Liver (tissue), 9 donors: ENCODE measurements around the gene NBEA. TPM values are rescaled to one million over a fixed set of nuclear protein-coding genes. Genes with fewer than 3 reads are reported as not detected.

Experiments used
- DNase-seq: peaks from one replicate; pipeline ENCODE4 v3.0.0-alpha.2; 2017; ENCODE audit warnings: low spot score
- H3K27ac ChIP-seq, 2 donors: one replicate each; pipeline ENCODE4 v1.7.0; 2013; ENCODE audit warnings: inconsistent platforms in 2 of 2, low read length in 2 of 2, control low read depth in 1 of 2, low read depth in 1 of 2, mild to moderate bottlenecking in 1 of 2
- H3K27me3 ChIP-seq, 4 donors: one replicate each; pipeline versions ENCODE4 v1.6.1 to v1.7.0; 2013; ENCODE audit warnings: low read length in 3 of 4, inconsistent platforms in 1 of 4, mild to moderate bottlenecking in 1 of 4, moderate library complexity in 1 of 4; ENCODE audit not compliant: control insufficient read depth in 4 of 4, insufficient read depth in 4 of 4
- H3K36me3 ChIP-seq, 4 donors: one replicate each; pipeline versions ENCODE4 v1.6.1 to v1.7.0; 2013; ENCODE audit warnings: low read length in 3 of 4, mild to moderate bottlenecking in 3 of 4, low read depth in 1 of 4, moderate library complexity in 1 of 4; ENCODE audit not compliant: control insufficient read depth in 4 of 4, insufficient read depth in 3 of 4
- H3K4me1 ChIP-seq, 4 donors: one replicate each; pipeline versions ENCODE4 v1.6.1 to v1.7.0; 2013; ENCODE audit warnings: low read length in 3 of 4, mild to moderate bottlenecking in 3 of 4, moderate library complexity in 1 of 4; ENCODE audit not compliant: control insufficient read depth in 4 of 4, insufficient read depth in 4 of 4
- H3K4me3 ChIP-seq, 3 donors: one replicate each; pipeline versions ENCODE4 v1.6.1 to v1.7.0; 2013; ENCODE audit warnings: low read length in 3 of 3, control low read depth in 1 of 3, low read depth in 1 of 3, mild to moderate bottlenecking in 1 of 3
- H3K9ac ChIP-seq, 2 donors: one replicate each; pipeline ENCODE4 v1.7.0; 2013; ENCODE audit warnings: low read length in 2 of 2, mild to moderate bottlenecking in 2 of 2, moderate library complexity in 2 of 2, control low read depth in 1 of 2, low read depth in 1 of 2
- H3K9me3 ChIP-seq, 4 donors: one replicate each; pipeline versions ENCODE4 v1.6.1 to v1.7.0; 2013; ENCODE audit warnings: low read length in 3 of 4; ENCODE audit not compliant: control insufficient read depth in 4 of 4
- EGR1 ChIP-seq, 2 donors: IDR thresholded peaks; 2 replicates each; pipeline ENCODE4 v1.6.1; 2016 to 2018; ENCODE audit warnings: antibody characterized with exemption in 2 of 2, low read depth in 2 of 2
- FOXA2 ChIP-seq: IDR thresholded peaks from 2 replicates; pipeline ENCODE4 v1.6.1; 2016; ENCODE audit warnings: antibody characterized with exemption
- HNF4A ChIP-seq, 2 donors: conservative IDR thresholded peaks; 2 replicates each; pipeline ENCODE4 v1.6.1; 2016; ENCODE audit warnings: antibody characterized with exemption in 2 of 2, mild to moderate bottlenecking in 2 of 2
- HNF4G ChIP-seq: IDR thresholded peaks from 2 replicates; pipeline ENCODE4 v1.6.1; 2016; ENCODE audit warnings: antibody characterized with exemption
- JUND ChIP-seq, 2 donors: IDR thresholded peaks; 2 replicates each; pipeline ENCODE4 v1.6.1; 2016; ENCODE audit warnings: antibody characterized with exemption in 2 of 2
- MAX ChIP-seq: IDR thresholded peaks from 2 replicates; pipeline ENCODE4 v1.6.1; 2016; ENCODE audit warnings: antibody characterized with exemption
- RAD21 ChIP-seq, 2 donors: IDR thresholded peaks; 2 replicates each; pipeline ENCODE4 v1.6.1; 2016; ENCODE audit warnings: antibody characterized with exemption in 2 of 2, mild to moderate bottlenecking in 2 of 2
- RXRA ChIP-seq, 2 donors: IDR thresholded peaks; 2 replicates each; pipeline ENCODE4 v1.6.1; 2017 to 2018; ENCODE audit warnings: antibody characterized with exemption in 2 of 2, mild to moderate bottlenecking in 1 of 2
- SP1 ChIP-seq: IDR thresholded peaks from 2 replicates; pipeline ENCODE4 v1.6.1; 2018; ENCODE audit warnings: antibody characterized with exemption, mild to moderate bottlenecking
- WGBS: extraction: QIAGEN DNeasy Blood & Tissue Kit; methylation state at CpG from one replicate; pipeline ENCODE4 v1.1.7; 2013; 5-methylcytosine and 5-hydroxymethylcytosine counted together
- polyA plus RNA-seq, 2 donors: library from polyadenylated mRNA; stranded (reverse) in 1 of 2; unstranded in 1 of 2; fragments of 200-250 nt in 1 of 2; fragments of >200 nt in 1 of 2; fragmentation: Nextera tagmentation in 1 of 2; extraction: Ambion mirVana in 1 of 2; gene quantifications; one replicate each; pipeline versions ENCODE4 v1.2.1 to v1.2.3, GENCODE V29; 2013 to 2015
- total RNA-seq, 2 donors: library from RNA; depleted of rRNA; stranded (reverse); fragments of >200 nt; gene quantifications; one replicate each; pipeline ENCODE4 v1.2.3, GENCODE V29; 2014
- TF ChIP-seq, protein P1 (sequence below): fragments of 150-350 bp; IDR thresholded peaks from 2 replicates; pipeline ENCODE4 v1.5.1; 2017; ENCODE audit warnings: improper control_type of control experiment, low read depth, low read length; ENCODE audit not compliant: missing input control
- TF ChIP-seq, protein P2 (sequence below): IDR thresholded peaks from 2 replicates; pipeline ENCODE4 v1.6.1; 2016; ENCODE audit warnings: antibody characterized with exemption
- donor health status: healthy.
- donor health status: healthy.
- donor health status: healthy.
- donor health status: healthy.
- donor health status: healthy.

NBEA gene
- total and polyA plus RNA-seq, 4 donors = 0.24 to 3.5 (median 1.4) TPM

- no peaks in the 10 kb centered on the region for H3K4me1 ChIP-seq
- WGBS = 53% methylated on average over 2 of the region's 2 CpGs
Measured at GRCh38 chr13:35005051-35005450, 63.0 kb downstream of the NBEA start.

DNA sequence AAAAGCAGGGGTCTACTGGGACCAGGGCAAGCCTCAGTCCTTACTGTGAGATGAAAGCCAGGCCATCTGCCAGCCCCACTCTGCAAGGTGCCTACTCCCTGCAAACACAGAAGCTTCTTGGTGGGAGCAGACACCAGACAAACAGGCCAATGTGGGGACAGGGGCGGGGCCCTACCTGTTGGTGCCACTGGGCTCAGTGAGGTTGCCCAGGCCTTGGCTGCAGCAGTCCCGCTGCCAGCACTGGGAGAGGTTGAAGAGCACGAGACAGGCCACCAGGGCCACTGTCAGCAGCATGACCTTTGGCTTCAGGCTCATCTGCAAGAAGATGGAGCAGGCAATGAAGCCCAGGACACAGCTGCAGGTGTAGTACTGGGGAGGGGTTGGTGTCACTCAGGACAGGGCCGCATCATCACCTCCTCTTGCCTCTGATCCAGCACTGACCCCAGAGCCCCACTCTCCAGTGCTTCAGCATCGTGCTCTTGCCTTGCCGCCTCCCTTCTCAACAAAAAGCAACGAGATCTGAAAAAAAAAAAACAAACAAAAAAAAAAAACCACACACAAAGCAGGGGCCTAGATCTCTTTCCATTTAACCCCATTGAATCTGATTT, 72.6 kb downstream of the NBEA start:
- no peak overlapping the region for H3K4me3 ChIP-seq
- DNase-seq = no peak

More at GRCh38 chr13:35005051-35005450, 63.0 kb downstream of the NBEA start:
- no peak overlapping the region for H3K4me3 ChIP-seq
- TF ChIP-seq SP1 (no peak), MAX (no peak), RAD21 (IDR thresholded peaks at IDR 0.05) (no peak), HNF4G (no peak)
- no peak for DNase-seq
- no peaks in the 10 kb centered on the region for H3K36me3 ChIP-seq
- H3K9me3 ChIP-seq = no peaks in the 10 kb centered on the region
- H3K27ac ChIP-seq = no peak overlapping the region
- H3K9ac ChIP-seq = no peak overlapping the region
- peaks cover 0 to 3% (median 0%) of the 10 kb centered on the region in 4 donors for H3K27me3 ChIP-seq

More for the DNA sequence above, 72.6 kb downstream of the NBEA start:
- no peaks in the 10 kb centered on the region for H3K36me3 ChIP-seq
- H3K27me3 ChIP-seq = no peaks in the 10 kb centered on the region
- no peaks in the 10 kb centered on the region for H3K4me1 ChIP-seq
- WGBS = 88% methylated on average over 7 of the region's 7 CpGs
- no peak overlapping the region for H3K9ac ChIP-seq
- no peaks in the 10 kb centered on the region for H3K9me3 ChIP-seq
- no peak for TF ChIP-seq RAD21 (IDR thresholded peaks at IDR 0.05)
- no peak for TF ChIP-seq MAX
- TF ChIP-seq, protein P1, sequence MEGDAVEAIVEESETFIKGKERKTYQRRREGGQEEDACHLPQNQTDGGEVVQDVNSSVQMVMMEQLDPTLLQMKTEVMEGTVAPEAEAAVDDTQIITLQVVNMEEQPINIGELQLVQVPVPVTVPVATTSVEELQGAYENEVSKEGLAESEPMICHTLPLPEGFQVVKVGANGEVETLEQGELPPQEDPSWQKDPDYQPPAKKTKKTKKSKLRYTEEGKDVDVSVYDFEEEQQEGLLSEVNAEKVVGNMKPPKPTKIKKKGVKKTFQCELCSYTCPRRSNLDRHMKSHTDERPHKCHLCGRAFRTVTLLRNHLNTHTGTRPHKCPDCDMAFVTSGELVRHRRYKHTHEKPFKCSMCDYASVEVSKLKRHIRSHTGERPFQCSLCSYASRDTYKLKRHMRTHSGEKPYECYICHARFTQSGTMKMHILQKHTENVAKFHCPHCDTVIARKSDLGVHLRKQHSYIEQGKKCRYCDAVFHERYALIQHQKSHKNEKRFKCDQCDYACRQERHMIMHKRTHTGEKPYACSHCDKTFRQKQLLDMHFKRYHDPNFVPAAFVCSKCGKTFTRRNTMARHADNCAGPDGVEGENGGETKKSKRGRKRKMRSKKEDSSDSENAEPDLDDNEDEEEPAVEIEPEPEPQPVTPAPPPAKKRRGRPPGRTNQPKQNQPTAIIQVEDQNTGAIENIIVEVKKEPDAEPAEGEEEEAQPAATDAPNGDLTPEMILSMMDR = no peak
- TF ChIP-seq JUND (IDR thresholded peaks at IDR 0.05) = no peak
- no peak for TF ChIP-seq EGR1 (IDR thresholded peaks at IDR 0.05; ENCODE audit: low read depth in 2 of 2)
- TF ChIP-seq RXRA (IDR thresholded peaks at IDR 0.05) = no peak
- TF ChIP-seq SP1 = no peak
- TF ChIP-seq FOXA2 = no peak
- TF ChIP-seq, protein P2, sequence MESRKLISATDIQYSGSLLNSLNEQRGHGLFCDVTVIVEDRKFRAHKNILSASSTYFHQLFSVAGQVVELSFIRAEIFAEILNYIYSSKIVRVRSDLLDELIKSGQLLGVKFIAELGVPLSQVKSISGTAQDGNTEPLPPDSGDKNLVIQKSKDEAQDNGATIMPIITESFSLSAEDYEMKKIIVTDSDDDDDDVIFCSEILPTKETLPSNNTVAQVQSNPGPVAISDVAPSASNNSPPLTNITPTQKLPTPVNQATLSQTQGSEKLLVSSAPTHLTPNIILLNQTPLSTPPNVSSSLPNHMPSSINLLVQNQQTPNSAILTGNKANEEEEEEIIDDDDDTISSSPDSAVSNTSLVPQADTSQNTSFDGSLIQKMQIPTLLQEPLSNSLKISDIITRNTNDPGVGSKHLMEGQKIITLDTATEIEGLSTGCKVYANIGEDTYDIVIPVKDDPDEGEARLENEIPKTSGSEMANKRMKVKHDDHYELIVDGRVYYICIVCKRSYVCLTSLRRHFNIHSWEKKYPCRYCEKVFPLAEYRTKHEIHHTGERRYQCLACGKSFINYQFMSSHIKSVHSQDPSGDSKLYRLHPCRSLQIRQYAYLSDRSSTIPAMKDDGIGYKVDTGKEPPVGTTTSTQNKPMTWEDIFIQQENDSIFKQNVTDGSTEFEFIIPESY = no peak
- no peak for TF ChIP-seq HNF4A (conservative IDR thresholded peaks at IDR 0.05)
- no peak overlapping the region for H3K27ac ChIP-seq
